Trophoblast cell (in vitro differentiated cells and primary cell): ENCODE measurements around the gene NFIX.
A peak's percentile ranks its signal among the peaks of the same experiment; 100 is the strongest.

Experiments used
- DNase-seq, 2 donors: peaks; one replicate each; pipeline ENCODE4 v3.0.0-alpha.2; 2016
- H2AFZ ChIP-seq: 2 replicates; pipeline ENCODE4 v1.6.1; 2013; ENCODE audit warnings: low read length, moderate library complexity, mild to moderate bottlenecking; ENCODE audit not compliant: insufficient read depth, poor library complexity
- H2AK5ac ChIP-seq: 2 replicates; pipeline ENCODE4 v1.6.1; 2013; ENCODE audit warnings: mild to moderate bottlenecking, low read length
- H2BK120ac ChIP-seq: 2 replicates; pipeline ENCODE4 v1.6.1; 2013; ENCODE audit warnings: low read length, mild to moderate bottlenecking, moderate library complexity; ENCODE audit not compliant: insufficient read depth, poor library complexity
- H2BK12ac ChIP-seq: 2 replicates; pipeline ENCODE4 v1.6.1; 2013; ENCODE audit warnings: mild to moderate bottlenecking, low read length, moderate library complexity
- H2BK5ac ChIP-seq: 2 replicates; pipeline ENCODE4 v1.6.1; 2013; ENCODE audit warnings: low read length, low read depth, moderate library complexity, mild to moderate bottlenecking; ENCODE audit not compliant: poor library complexity
- H3K14ac ChIP-seq: 2 replicates; pipeline ENCODE4 v1.6.1; 2013; ENCODE audit warnings: mild to moderate bottlenecking, low read length
- H3K18ac ChIP-seq: 2 replicates; pipeline ENCODE4 v1.6.1; 2013; ENCODE audit warnings: mild to moderate bottlenecking, low read length
- H3K23ac ChIP-seq: 2 replicates; pipeline ENCODE4 v1.6.1; 2013; ENCODE audit warnings: low read length
- H3K27ac ChIP-seq: 2 replicates; pipeline ENCODE4 v1.5.1; 2013; ENCODE audit warnings: low read depth, mild to moderate bottlenecking, inconsistent platforms, low read length, moderate library complexity
- H3K27me3 ChIP-seq: 2 replicates; pipeline ENCODE4 v1.6.1; 2013; ENCODE audit warnings: inconsistent platforms, mild to moderate bottlenecking, low read length, moderate library complexity; ENCODE audit not compliant: insufficient read depth
- H3K36me3 ChIP-seq, 2 experiments: 1 replicate in 1 of 2; 2 replicates in 1 of 2; pipeline ENCODE4 v1.6.1; 2013; ENCODE audit warnings: low read length in 2 of 2, mild to moderate bottlenecking in 2 of 2, moderate library complexity in 1 of 2; ENCODE audit not compliant: insufficient read depth in 2 of 2, control insufficient read depth in 1 of 2
- H3K4ac ChIP-seq: 2 replicates; pipeline ENCODE4 v1.6.1; 2013; ENCODE audit warnings: low read depth, mild to moderate bottlenecking, low read length, moderate library complexity
- H3K4me1 ChIP-seq, 2 experiments: 1 replicate in 1 of 2; 2 replicates in 1 of 2; pipeline ENCODE4 v1.6.1; 2013; ENCODE audit warnings: low read length in 2 of 2, mild to moderate bottlenecking in 2 of 2, moderate library complexity in 1 of 2; ENCODE audit not compliant: insufficient read depth in 2 of 2, control insufficient read depth in 1 of 2
- H3K4me2 ChIP-seq: 2 replicates; pipeline ENCODE4 v1.6.1; 2013; ENCODE audit warnings: inconsistent platforms, mild to moderate bottlenecking, low read length, moderate library complexity
- H3K4me3 ChIP-seq: 2 replicates; pipeline ENCODE4 v1.5.1; 2013; ENCODE audit warnings: mild to moderate bottlenecking, low read depth, low read length, inconsistent platforms
- H3K79me1 ChIP-seq: one replicate; pipeline ENCODE4 v1.6.1; 2013; ENCODE audit warnings: low read length
- H3K79me2 ChIP-seq: 2 replicates; pipeline ENCODE4 v1.6.1; 2013; ENCODE audit warnings: low read length, mild to moderate bottlenecking; ENCODE audit not compliant: control insufficient read depth, insufficient read depth, poor library complexity
- H3K9ac ChIP-seq: 2 replicates; pipeline ENCODE4 v1.6.1; 2013; ENCODE audit warnings: mild to moderate bottlenecking, low read length
- H3K9me3 ChIP-seq: 2 replicates; pipeline ENCODE4 v1.6.1; 2013; ENCODE audit warnings: low read depth, mild to moderate bottlenecking, control low read depth, inconsistent platforms, low read length; ENCODE audit not compliant: insufficient read depth
- H4K12ac ChIP-seq: 2 replicates; pipeline ENCODE4 v1.6.1; 2013; ENCODE audit warnings: low read depth, mild to moderate bottlenecking, low read length, moderate library complexity
- H4K8ac ChIP-seq: 2 replicates; pipeline ENCODE4 v1.6.1; 2013; ENCODE audit warnings: low read depth, mild to moderate bottlenecking, low read length, moderate library complexity
- H4K91ac ChIP-seq: one replicate; pipeline ENCODE4 v1.6.1; 2013; ENCODE audit warnings: low read depth, mild to moderate bottlenecking, low read length, moderate library complexity
- WGBS: extraction: QIAGEN DNeasy Blood & Tissue Kit; methylation state at CpG from one replicate; pipeline ENCODE4 v1.1.7; 2013; ENCODE audit warnings: missing lambda C conversion rate; ENCODE audit not compliant: insufficient read length, insufficient coverage; ENCODE audit errors: extremely low coverage; 5-methylcytosine and 5-hydroxymethylcytosine counted together

NFIX gene

GRCh38 chr19:12984143-12984627 is 11.1 kb upstream of the NFIX start:
- H3K79me1 ChIP-seq = no peaks in the 10 kb centered on the region
- no peaks in the 10 kb centered on the region for H3K36me3 ChIP-seq
- H4K12ac ChIP-seq = no peak overlapping the region
- H3K9ac ChIP-seq = no peak overlapping the region
- H2BK5ac ChIP-seq = no peak overlapping the region
- no peak overlapping the region for H2BK12ac ChIP-seq
- H3K27me3 ChIP-seq = peaks cover 18% of the 10 kb centered on the region
- H3K4me3 ChIP-seq = peak overlapping the region; percentile 39
- no peak overlapping the region for H4K91ac ChIP-seq
- no peak overlapping the region for H3K4ac ChIP-seq
- H3K4me1 ChIP-seq = no peaks in the 10 kb centered on the region
- no CpG with 5 or more reads among the region's 3 CpGs for WGBS
- no peaks in the 10 kb centered on the region for H3K79me2 ChIP-seq
- H3K4me2 ChIP-seq = no peak overlapping the region
- no peak overlapping the region for H2BK120ac ChIP-seq
- no peak overlapping the region for H2AK5ac ChIP-seq
- no peak overlapping the region for H3K23ac ChIP-seq
- no peak overlapping the region for H3K18ac ChIP-seq
- H3K9me3 ChIP-seq = peaks cover 19% of the 10 kb centered on the region
- no peak overlapping the region for H4K8ac ChIP-seq
- no peak overlapping the region for H2AFZ ChIP-seq
- H3K27ac ChIP-seq = no peak overlapping the region
- H3K14ac ChIP-seq = no peak overlapping the region
- DNase-seq = no peak

DNA sequence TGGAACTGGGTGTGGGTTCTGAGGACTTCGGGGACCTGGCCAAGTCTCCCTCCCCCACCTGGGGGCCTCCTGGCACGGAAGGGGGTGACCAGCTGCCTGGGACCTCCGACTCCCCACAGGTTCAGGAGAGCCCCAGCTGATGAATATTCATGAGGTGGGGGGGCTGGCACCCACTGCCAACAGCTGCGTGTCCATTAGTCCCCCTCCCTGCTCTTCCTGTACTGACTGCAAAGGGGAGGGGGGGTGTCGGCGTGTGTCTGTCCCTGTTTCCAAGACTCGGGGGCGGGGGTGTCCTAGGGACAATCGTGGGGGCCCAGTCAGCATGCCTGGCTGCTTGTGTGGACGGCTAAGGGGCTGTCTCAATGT is 10.6 kb upstream of the NFIX start:
- peaks cover 21% of the 10 kb centered on the region for H3K9me3 ChIP-seq
- no peaks in the 10 kb centered on the region for H3K4me1 ChIP-seq
- no peak overlapping the region for H2AK5ac ChIP-seq
- no peak for DNase-seq
- H2BK12ac ChIP-seq = no peak overlapping the region
- no peak overlapping the region for H3K4me2 ChIP-seq
- H3K27me3 ChIP-seq = peaks cover 18% of the 10 kb centered on the region
- H3K36me3 ChIP-seq = no peaks in the 10 kb centered on the region
- H3K27ac ChIP-seq = no peak overlapping the region
- no peak overlapping the region for H2BK120ac ChIP-seq
- H4K91ac ChIP-seq = no peak overlapping the region
- no peak overlapping the region for H4K12ac ChIP-seq
- no peaks in the 10 kb centered on the region for H3K79me2 ChIP-seq
- no peak overlapping the region for H3K14ac ChIP-seq
- no peak overlapping the region for H3K4ac ChIP-seq
- H4K8ac ChIP-seq = no peak overlapping the region
- H2AFZ ChIP-seq = no peak overlapping the region
- no CpG with 5 or more reads among the region's 10 CpGs for WGBS
- H2BK5ac ChIP-seq = no peak overlapping the region
- H3K18ac ChIP-seq = no peak overlapping the region
- no peak overlapping the region for H3K4me3 ChIP-seq
- no peak overlapping the region for H3K9ac ChIP-seq
- no peak overlapping the region for H3K23ac ChIP-seq
- no peaks in the 10 kb centered on the region for H3K79me1 ChIP-seq

GRCh38 chr19:12985049-12985776 is 10.1 kb upstream of the NFIX start:
- H4K12ac ChIP-seq = no peak overlapping the region
- H2BK12ac ChIP-seq = no peak overlapping the region
- no peak overlapping the region for H3K27ac ChIP-seq
- H3K9ac ChIP-seq = no peak overlapping the region
- no peak overlapping the region for H4K91ac ChIP-seq
- peak; percentile 8 to 24 for DNase-seq
- H3K27me3 ChIP-seq = peaks cover 18% of the 10 kb centered on the region
- H3K4me1 ChIP-seq = no peaks in the 10 kb centered on the region
- no peak overlapping the region for H3K14ac ChIP-seq
- no peaks in the 10 kb centered on the region for H3K79me2 ChIP-seq
- no peak overlapping the region for H2BK120ac ChIP-seq
- H3K4me2 ChIP-seq = no peak overlapping the region
- H3K4ac ChIP-seq = no peak overlapping the region
- no peak overlapping the region for H2AFZ ChIP-seq
- H3K36me3 ChIP-seq = no peaks in the 10 kb centered on the region
- no peak overlapping the region for H3K23ac ChIP-seq
- H3K18ac ChIP-seq = no peak overlapping the region
- peaks cover 21% of the 10 kb centered on the region for H3K9me3 ChIP-seq
- WGBS = no CpG with 5 or more reads among the region's 16 CpGs
- no peaks in the 10 kb centered on the region for H3K79me1 ChIP-seq
- no peak overlapping the region for H2BK5ac ChIP-seq
- H3K4me3 ChIP-seq = no peak overlapping the region
- no peak overlapping the region for H2AK5ac ChIP-seq
- H4K8ac ChIP-seq = no peak overlapping the region

DNA sequence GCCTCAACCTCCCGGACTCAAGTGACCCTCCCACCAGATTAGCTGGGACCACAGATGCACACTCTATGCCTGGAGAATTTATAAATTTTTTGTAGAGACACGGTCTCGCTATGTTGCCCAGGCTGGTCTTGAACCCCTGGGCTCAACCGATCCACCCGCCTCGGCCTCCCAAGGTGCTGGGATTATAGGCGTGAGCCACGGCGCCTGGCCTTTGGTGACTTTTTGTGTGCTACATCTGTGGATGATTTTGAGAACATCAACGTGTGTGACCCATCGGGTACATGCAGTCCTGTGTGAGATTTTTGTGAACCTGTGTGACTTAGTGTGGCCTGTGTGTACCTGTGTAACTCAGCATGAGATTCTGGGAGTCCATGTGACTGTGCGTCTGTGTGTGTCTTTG is 8.5 kb upstream of the NFIX start:
- H3K79me2 ChIP-seq = no peaks in the 10 kb centered on the region
- no peak overlapping the region for H4K8ac ChIP-seq
- H3K14ac ChIP-seq = no peak overlapping the region
- WGBS = no CpG with 5 or more reads among the region's 12 CpGs
- no peak overlapping the region for H2BK12ac ChIP-seq
- no peaks in the 10 kb centered on the region for H3K36me3 ChIP-seq
- H3K9me3 ChIP-seq = peaks cover 25% of the 10 kb centered on the region
- no peak overlapping the region for H4K91ac ChIP-seq
- DNase-seq = no peak
- no peak overlapping the region for H2BK120ac ChIP-seq
- H3K27ac ChIP-seq = no peak overlapping the region
- no peak overlapping the region for H3K9ac ChIP-seq
- H3K4me3 ChIP-seq = no peak overlapping the region
- H3K18ac ChIP-seq = no peak overlapping the region
- no peak overlapping the region for H3K4ac ChIP-seq
- H4K12ac ChIP-seq = no peak overlapping the region
- H2AFZ ChIP-seq = no peak overlapping the region
- H2AK5ac ChIP-seq = no peak overlapping the region
- no peak overlapping the region for H2BK5ac ChIP-seq
- H3K79me1 ChIP-seq = no peaks in the 10 kb centered on the region
- no peaks in the 10 kb centered on the region for H3K4me1 ChIP-seq
- H3K23ac ChIP-seq = no peak overlapping the region
- H3K4me2 ChIP-seq = no peak overlapping the region
- H3K27me3 ChIP-seq = peaks cover 22% of the 10 kb centered on the region
